Choroid plexus epithelial cell (primary cell): Measurements from ENCODE around the gene EMC9.

Experiments used
- DNase-seq: peaks from one replicate; pipeline ENCODE4 v3.0.0-alpha.2; 2010; ENCODE audit warnings: low read depth
- H3K4me3 ChIP-seq: 2 replicates; pipeline ENCODE4 v1.5.1; 2011; ENCODE audit warnings: low read depth, mild to moderate bottlenecking, control low read depth, low read length, moderate library complexity
- CTCF ChIP-seq: conservative IDR thresholded peaks from 2 replicates; pipeline ENCODE4 v1.5.1; 2011; ENCODE audit warnings: low read depth, mild to moderate bottlenecking, control low read depth, inconsistent platforms, low read length, moderate library complexity

The EMC9 gene

GRCh38 chr14:24141097-24141880, at the start of gene EMC9:
Gene EMC9, minus strand, starts transcription at chr14:24141591. Its CDS starts 287 bp downstream, at chr14:24141304.
- peak; percentile 100 for DNase-seq
- H3K4me3 ChIP-seq: peak within 1 kb of the TSS; percentile 92
- peak; percentile 49 for TF ChIP-seq CTCF

GRCh38 chr14:24190416-24190815, 49.0 kb upstream of the EMC9 start:
- no peak overlapping the region for H3K4me3 ChIP-seq
- TF ChIP-seq CTCF: no peak
- no peak for DNase-seq

- no peak for DNase-seq
- TF ChIP-seq CTCF: no peak
- no peak overlapping the region for H3K4me3 ChIP-seq
Observed at GRCh38 chr14:24189460-24189859, 48.1 kb upstream of the EMC9 start.

GRCh38 chr14:24189059-24189375, 47.6 kb upstream of the EMC9 start:
- TF ChIP-seq CTCF: no peak
- DNase-seq: no peak
- H3K4me3 ChIP-seq: peak overlapping the region; percentile 41

GRCh38 chr14:24188251-24189058, 47.1 kb upstream of the EMC9 start, which contains the start of gene IPO4:
Gene IPO4, minus strand, starts transcription at chr14:24188816. Its CDS starts 29 bp downstream, at chr14:24188787.
- H3K4me3 ChIP-seq: peak within 1 kb of the TSS; percentile 81
- no peak for TF ChIP-seq CTCF
- DNase-seq: peak; percentile 99

- no peak for DNase-seq
- no peak for TF ChIP-seq CTCF
- peak overlapping the region; percentile 81 for H3K4me3 ChIP-seq
Observed at GRCh38 chr14:24187539-24187915, 46.1 kb upstream of the EMC9 start.
